ENCODE results near the gene ZNF385D. TPM values are rescaled to one million over a fixed set of nuclear protein-coding genes. Genes with fewer than 3 reads are reported as not detected.

Gene ZNF385D
- total and polyA plus RNA-seq, 4 donors, result 12.1 to 118 (median 61.1) TPM

DNA sequence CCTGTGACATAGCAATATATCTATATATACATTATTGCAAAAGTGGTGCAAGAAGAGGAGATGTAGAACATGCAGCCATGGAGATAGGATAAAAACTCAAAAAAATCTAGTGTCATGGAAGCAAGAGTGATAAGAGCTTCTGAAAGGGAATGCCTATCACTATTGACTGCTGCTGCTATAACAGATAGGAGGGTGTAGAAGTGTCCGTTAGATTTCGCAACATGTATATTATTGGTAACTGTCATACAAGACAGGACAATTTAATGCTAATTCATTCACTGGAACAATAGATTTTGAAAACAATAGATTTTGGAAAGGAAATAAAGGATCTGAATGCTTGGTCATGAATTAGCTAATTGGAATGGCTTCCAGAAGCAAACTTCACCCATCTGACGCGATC, 224.5 kb downstream of the ZNF385D start:
- H3K27ac ChIP-seq (ENCODE audit: low read depth in 1 of 2, low read length in 2 of 2), result no peak overlapping the region
- H3K27me3 ChIP-seq (ENCODE audit: control insufficient read depth in 1 of 2, insufficient read depth in 2 of 2, low read length in 1 of 2), result no peaks in the 10 kb centered on the region
- H3K4me1 ChIP-seq (ENCODE audit: control insufficient read depth in 1 of 2, insufficient read depth in 2 of 2, low read length in 2 of 2), result no peaks in the 10 kb centered on the region
- DNase-seq (no peak), ATAC-seq (ENCODE audit: low FRiP score) (no peak)
- no peaks in the 10 kb centered on the region for H3K36me3 ChIP-seq (ENCODE audit: control insufficient read depth in 1 of 2, insufficient read depth in 2 of 2, low read length in 1 of 2)
- no peak overlapping the region for H3K4me3 ChIP-seq (ENCODE audit: low read length in 2 of 2)
- WGBS, 2 donors, result 95 to 97% methylated on average over 4 of the region's 4 CpGs
- H3K9me3 ChIP-seq (ENCODE audit: control insufficient read depth, low read length), result no peaks in the 10 kb centered on the region
- intact Hi-C loops (cut with DNase I), result no loop called here

DNA sequence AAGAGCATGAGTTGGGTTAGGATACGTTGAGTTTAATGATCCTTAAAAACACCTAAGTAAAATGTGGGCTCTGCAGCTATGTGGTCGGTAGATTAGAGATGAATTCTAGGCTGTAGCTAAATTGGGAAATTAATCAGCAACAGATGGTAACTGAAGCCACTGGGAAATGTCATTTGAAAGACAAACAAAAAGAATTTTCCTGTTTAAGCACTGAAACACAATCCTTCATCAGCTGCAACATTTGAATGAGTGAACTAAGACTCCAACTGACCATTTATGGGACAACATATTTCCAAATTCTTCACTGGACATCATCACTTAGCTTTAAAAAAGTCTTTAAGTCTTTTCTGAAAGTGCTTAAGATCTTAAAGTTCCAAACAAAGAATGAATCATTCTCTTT, 226.9 kb downstream of the ZNF385D start:
- intact Hi-C loops (cut with DNase I), result no loop called here
- no peak overlapping the region for H3K27ac ChIP-seq (ENCODE audit: low read depth in 1 of 2, low read length in 2 of 2)
- ATAC-seq (ENCODE audit: low FRiP score), result no peak
- peaks cover 3 to 4% of the 10 kb centered on the region in 2 donors for H3K4me1 ChIP-seq (ENCODE audit: control insufficient read depth in 1 of 2, insufficient read depth in 2 of 2, low read length in 2 of 2)
- H3K27me3 ChIP-seq (ENCODE audit: control insufficient read depth in 1 of 2, insufficient read depth in 2 of 2, low read length in 1 of 2), result no peaks in the 10 kb centered on the region
- H3K4me3 ChIP-seq (ENCODE audit: low read length in 2 of 2), result no peak overlapping the region
- no peaks in the 10 kb centered on the region for H3K9me3 ChIP-seq (ENCODE audit: control insufficient read depth, low read length)
- WGBS, 2 donors, result 56 to 57% methylated on average over 2 of the region's 2 CpGs
- no peak for DNase-seq
- H3K36me3 ChIP-seq (ENCODE audit: control insufficient read depth in 1 of 2, insufficient read depth in 2 of 2, low read length in 1 of 2), result no peaks in the 10 kb centered on the region

DNA sequence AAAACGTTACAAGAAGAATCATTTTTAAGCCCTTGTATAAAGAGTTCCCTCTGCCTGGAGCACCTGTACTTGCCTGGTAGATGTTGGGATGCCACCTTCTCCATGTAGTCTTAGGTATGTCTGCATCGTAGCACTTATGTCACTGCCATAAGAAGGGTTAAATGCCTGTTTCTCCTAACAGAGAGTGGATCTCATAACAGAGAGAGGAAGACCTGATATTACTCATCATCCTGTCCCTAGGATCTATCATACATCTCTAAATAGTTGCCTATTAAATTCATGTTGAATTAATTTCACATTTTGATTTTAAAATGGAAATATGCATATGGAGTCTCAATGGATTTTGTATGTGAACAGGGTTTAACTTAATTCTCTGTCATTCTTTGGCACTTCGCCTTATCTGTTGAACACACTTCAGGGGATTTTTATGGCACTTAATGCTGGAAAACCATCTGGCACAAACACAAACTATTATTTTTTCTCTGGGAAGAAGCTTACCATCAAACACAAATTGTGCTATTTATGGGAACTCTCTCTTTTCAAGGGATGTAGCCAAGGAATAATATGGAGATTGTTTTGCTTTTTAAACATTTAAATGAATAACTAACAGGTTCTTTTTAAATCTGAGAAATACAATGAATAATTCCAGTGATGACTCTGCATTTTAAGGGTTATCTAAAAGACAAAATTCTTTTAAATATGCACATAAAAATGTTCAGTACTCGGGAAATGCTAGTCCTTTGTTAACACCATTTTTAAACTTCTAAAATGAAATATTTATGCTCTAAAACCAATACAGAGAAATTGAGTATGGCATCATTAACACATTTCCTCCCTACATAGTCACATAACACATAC, 230.7 kb downstream of the ZNF385D start:
- Histone ChIP-seq H3K9me3 (ENCODE audit: control insufficient read depth, low read length) (no peaks in the 10 kb centered on the region), H3K4me3 (ENCODE audit: low read length in 2 of 2) (no peak overlapping the region), H3K4me1 (ENCODE audit: control insufficient read depth in 1 of 2, insufficient read depth in 2 of 2, low read length in 2 of 2) (peaks cover 4 to 6% of the 10 kb centered on the region in 2 donors), H3K27ac (ENCODE audit: low read depth in 1 of 2, low read length in 2 of 2) (no peak overlapping the region), H3K36me3 (ENCODE audit: control insufficient read depth in 1 of 2, insufficient read depth in 2 of 2, low read length in 1 of 2) (no peaks in the 10 kb centered on the region), H3K27me3 (ENCODE audit: control insufficient read depth in 1 of 2, insufficient read depth in 2 of 2, low read length in 1 of 2) (no peaks in the 10 kb centered on the region)
- ATAC-seq (ENCODE audit: low FRiP score), result no peak
- DNase-seq, result no peak
- intact Hi-C loops (cut with DNase I), result no loop called here
- WGBS, 2 donors, result 39 to 50% methylated on average over 4 of the region's 4 CpGs

DNA sequence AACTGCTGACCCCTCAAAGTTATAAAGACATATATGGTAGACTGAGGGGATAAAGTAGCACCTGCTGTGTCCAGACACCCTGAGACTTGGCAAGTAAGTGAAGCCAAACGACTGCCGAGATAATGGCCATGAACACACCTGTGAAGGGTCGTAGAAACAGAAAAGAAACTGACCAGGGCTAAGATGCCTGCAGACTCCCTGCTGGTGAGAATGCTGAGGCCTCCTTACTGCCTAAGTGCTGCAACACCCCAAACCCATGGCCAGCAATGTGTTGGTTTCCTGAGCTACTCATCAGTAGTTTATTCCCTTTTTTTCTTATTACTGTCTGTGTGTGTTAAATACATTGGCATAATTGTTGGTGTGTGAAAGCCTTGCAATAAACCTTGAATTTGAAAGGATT, 233.8 kb downstream of the ZNF385D start:
- WGBS, 2 donors, result 77 to 81% methylated on average over 3 of the region's 3 CpGs

DNA sequence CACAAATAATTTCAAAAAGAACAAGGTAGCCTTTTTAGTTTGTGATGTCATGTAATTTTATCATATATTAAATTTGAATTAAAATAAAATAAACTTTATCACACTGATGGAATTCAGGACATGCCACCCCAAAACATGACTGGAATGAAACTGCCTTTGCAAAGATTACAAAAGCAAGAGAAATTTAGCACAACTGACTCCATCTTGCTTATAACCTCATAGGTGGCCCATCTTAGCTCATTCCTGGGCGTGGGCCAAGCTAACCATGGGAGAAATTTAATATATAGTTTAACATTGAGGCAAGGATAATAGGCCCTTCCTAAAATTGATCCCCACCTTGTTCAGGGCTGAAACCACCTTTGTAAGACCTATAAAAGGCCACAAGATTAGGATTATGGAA, 235.6 kb downstream of the ZNF385D start:
- DNase-seq, result no peak
- Histone ChIP-seq H3K27ac (ENCODE audit: low read depth in 1 of 2, low read length in 2 of 2) (no peak overlapping the region), H3K4me1 (ENCODE audit: control insufficient read depth in 1 of 2, insufficient read depth in 2 of 2, low read length in 2 of 2) (peaks cover 1 to 6% of the 10 kb centered on the region in 2 donors), H3K9me3 (ENCODE audit: control insufficient read depth, low read length) (no peaks in the 10 kb centered on the region), H3K4me3 (ENCODE audit: low read length in 2 of 2) (no peak overlapping the region), H3K36me3 (ENCODE audit: control insufficient read depth in 1 of 2, insufficient read depth in 2 of 2, low read length in 1 of 2) (no peaks in the 10 kb centered on the region), H3K27me3 (ENCODE audit: control insufficient read depth in 1 of 2, insufficient read depth in 2 of 2, low read length in 1 of 2) (no peaks in the 10 kb centered on the region)
- ATAC-seq (ENCODE audit: low FRiP score), result no peak
- intact Hi-C loops (cut with DNase I), result no loop called here
- 89 to 100% methylated on average over 1 of the region's 1 CpG for WGBS, 2 donors

More for the DNA sequence above, 233.8 kb downstream of the ZNF385D start:
- H3K27ac ChIP-seq (ENCODE audit: low read depth in 1 of 2, low read length in 2 of 2), result no peak overlapping the region
- H3K36me3 ChIP-seq (ENCODE audit: control insufficient read depth in 1 of 2, insufficient read depth in 2 of 2, low read length in 1 of 2), result no peaks in the 10 kb centered on the region
- ATAC-seq (ENCODE audit: low FRiP score) (no peak), DNase-seq (no peak)
- no peaks in the 10 kb centered on the region for H3K27me3 ChIP-seq (ENCODE audit: control insufficient read depth in 1 of 2, insufficient read depth in 2 of 2, low read length in 1 of 2)
- H3K4me3 ChIP-seq (ENCODE audit: low read length in 2 of 2), result no peak overlapping the region
- intact Hi-C loops (cut with DNase I), result no loop called here
- H3K9me3 ChIP-seq (ENCODE audit: control insufficient read depth, low read length), result no peaks in the 10 kb centered on the region
- H3K4me1 ChIP-seq (ENCODE audit: control insufficient read depth in 1 of 2, insufficient read depth in 2 of 2, low read length in 2 of 2), result peaks cover 4 to 6% of the 10 kb centered on the region in 2 donors

DNA sequence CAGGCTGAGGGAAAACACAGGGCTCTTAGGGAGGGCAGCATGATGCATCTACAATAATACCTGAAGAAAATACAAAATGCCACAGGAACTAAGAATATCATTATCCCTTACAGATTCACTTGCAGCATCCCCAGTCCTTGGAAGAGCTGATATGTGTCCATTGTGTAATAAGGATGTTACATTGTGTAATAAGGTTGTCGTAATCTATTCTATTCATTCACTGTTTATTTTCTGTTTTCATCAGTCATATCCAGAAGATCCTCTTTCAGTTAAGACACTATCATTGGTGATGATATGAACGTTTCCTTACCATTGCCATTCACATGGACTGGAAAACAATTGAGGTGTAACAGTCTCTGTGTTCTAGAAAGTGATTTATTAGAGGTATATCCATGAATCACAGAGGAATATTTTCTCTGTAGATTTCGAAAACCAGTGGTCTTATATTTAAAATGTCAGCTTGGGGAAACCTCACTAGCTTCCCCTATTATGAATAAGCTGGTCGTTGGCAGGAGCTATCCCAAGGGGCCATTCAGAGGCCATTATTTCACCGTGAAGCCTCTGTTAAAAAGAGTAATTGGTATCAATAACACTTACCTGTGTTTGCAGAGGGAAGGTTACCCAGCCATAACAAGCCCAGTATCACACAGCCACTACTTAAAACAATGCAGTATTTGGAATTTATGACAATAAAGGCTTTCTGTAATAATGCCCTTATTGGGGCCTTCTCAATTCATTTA, 241.1 kb downstream of the ZNF385D start:
- WGBS, 2 donors, result 75% methylated on average over 5 of the region's 5 CpGs
- H3K36me3 ChIP-seq (ENCODE audit: control insufficient read depth in 1 of 2, insufficient read depth in 2 of 2, low read length in 1 of 2), result peaks cover 0 to 3% of the 10 kb centered on the region in 2 donors
- ATAC-seq (ENCODE audit: low FRiP score) (no peak), DNase-seq (no peak)
- H3K4me3 ChIP-seq (ENCODE audit: low read length in 2 of 2), result no peak overlapping the region
- intact Hi-C loops (cut with DNase I), result loop anchor here in 1 of 2 donors (5.0 kb wide), 1 partner anchor 237 kb away; no protein-coding TSS in a partner anchor
- H3K27ac ChIP-seq (ENCODE audit: low read depth in 1 of 2, low read length in 2 of 2), result no peak overlapping the region
- no peaks in the 10 kb centered on the region for H3K27me3 ChIP-seq (ENCODE audit: control insufficient read depth in 1 of 2, insufficient read depth in 2 of 2, low read length in 1 of 2)
- H3K4me1 ChIP-seq (ENCODE audit: control insufficient read depth in 1 of 2, insufficient read depth in 2 of 2, low read length in 2 of 2), result no peaks in the 10 kb centered on the region
- no peaks in the 10 kb centered on the region for H3K9me3 ChIP-seq (ENCODE audit: control insufficient read depth, low read length)

DNA sequence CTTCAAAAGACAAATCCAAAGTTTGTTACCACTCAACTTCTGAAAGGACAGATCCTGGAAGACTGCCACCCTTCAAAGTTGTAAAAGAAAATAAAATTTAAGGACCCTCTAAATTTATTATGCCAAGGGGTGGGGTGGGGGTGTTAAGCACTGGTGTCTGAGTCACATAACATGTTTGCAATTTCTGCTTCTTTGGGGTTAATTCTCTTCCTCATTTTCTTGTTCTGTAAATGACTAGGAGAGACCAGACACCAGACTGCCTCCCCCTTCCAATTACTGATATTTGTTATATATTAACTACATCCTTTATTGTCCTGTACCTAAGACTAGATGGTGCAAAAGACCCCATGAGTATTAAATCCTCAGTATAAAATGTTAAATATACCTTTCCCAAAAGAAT, 242.8 kb downstream of the ZNF385D start:
- no peaks in the 10 kb centered on the region for H3K27me3 ChIP-seq (ENCODE audit: control insufficient read depth in 1 of 2, insufficient read depth in 2 of 2, low read length in 1 of 2)
- no peaks in the 10 kb centered on the region for H3K4me1 ChIP-seq (ENCODE audit: control insufficient read depth in 1 of 2, insufficient read depth in 2 of 2, low read length in 2 of 2)
- DNase-seq (no peak), ATAC-seq (ENCODE audit: low FRiP score) (no peak)
- no peak overlapping the region for H3K4me3 ChIP-seq (ENCODE audit: low read length in 2 of 2)
- no peaks in the 10 kb centered on the region for H3K9me3 ChIP-seq (ENCODE audit: control insufficient read depth, low read length)
- intact Hi-C loops (cut with DNase I), result loop anchor here in 1 of 2 donors (5.0 kb wide), 1 partner anchor 239 kb away; no protein-coding TSS in a partner anchor
- H3K36me3 ChIP-seq (ENCODE audit: control insufficient read depth in 1 of 2, insufficient read depth in 2 of 2, low read length in 1 of 2), result peaks cover 0 to 3% of the 10 kb centered on the region in 2 donors
- H3K27ac ChIP-seq (ENCODE audit: low read depth in 1 of 2, low read length in 2 of 2), result no peak overlapping the region

DNA sequence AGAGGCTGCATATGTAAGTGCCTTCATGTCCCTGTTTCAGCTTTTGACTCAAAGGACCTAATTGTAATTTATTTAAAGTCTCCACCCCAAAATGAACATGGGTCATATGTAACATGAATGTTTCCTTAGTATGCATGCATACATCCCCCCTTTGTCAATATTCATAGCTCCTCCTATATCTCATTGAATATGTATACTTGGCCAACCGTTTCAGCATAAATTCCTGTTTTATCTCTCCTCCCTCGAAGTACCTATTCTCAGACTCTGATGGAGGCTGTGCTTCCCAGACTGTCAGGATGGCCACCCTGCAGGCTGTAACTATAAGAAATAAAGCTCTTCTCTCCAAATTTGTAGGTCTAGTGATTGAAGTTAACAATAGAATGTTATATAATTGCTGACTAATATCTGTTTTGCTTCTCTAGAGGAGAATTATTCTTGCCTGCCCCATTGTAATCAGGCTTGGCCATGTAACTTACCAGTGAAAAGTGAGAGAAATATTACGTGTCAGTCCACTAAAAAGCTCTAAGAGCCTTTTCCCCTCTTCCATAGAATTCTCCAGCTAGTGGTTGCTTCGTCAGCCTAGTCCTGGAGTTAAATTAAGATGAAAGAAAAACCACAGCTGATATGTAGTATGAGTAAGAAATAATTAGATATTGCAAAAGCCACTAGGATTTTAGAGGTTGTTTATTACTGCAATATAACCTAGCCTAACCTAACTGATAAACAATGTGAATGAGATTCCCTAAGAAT, 245.1 kb downstream of the ZNF385D start:
- no peaks in the 10 kb centered on the region for H3K27me3 ChIP-seq (ENCODE audit: control insufficient read depth in 1 of 2, insufficient read depth in 2 of 2, low read length in 1 of 2)
- no peaks in the 10 kb centered on the region for H3K9me3 ChIP-seq (ENCODE audit: control insufficient read depth, low read length)
- H3K36me3 ChIP-seq (ENCODE audit: control insufficient read depth in 1 of 2, insufficient read depth in 2 of 2, low read length in 1 of 2), result peaks cover 0 to 3% of the 10 kb centered on the region in 2 donors
- peaks cover 1 to 2% of the 10 kb centered on the region in 2 donors for H3K4me1 ChIP-seq (ENCODE audit: control insufficient read depth in 1 of 2, insufficient read depth in 2 of 2, low read length in 2 of 2)
- no peak for DNase-seq
- WGBS, 2 donors, result 60 to 77% methylated on average over 4 of the region's 4 CpGs
- intact Hi-C loops (cut with DNase I), result loop anchor here in 1 of 2 donors (5.0 kb wide), 1 partner anchor 241 kb away; no protein-coding TSS in a partner anchor
- H3K27ac ChIP-seq (ENCODE audit: low read depth in 1 of 2, low read length in 2 of 2), result no peak overlapping the region
- ATAC-seq (ENCODE audit: low FRiP score), result no peak
- no peak overlapping the region for H3K4me3 ChIP-seq (ENCODE audit: low read length in 2 of 2)

Measured in aorta (tissue), 5 donors.